Stimulated activated CD8-positive, alpha-beta memory T cell treated with anti-CD3 and anti-CD28 coated beads, Interleukin-12 subunit alpha, Interleukin-12 subunit beta, amount 100 ng/mL, for 1 hour (primary cell): ENCODE measurements around the gene MUCL1.
A peak's percentile ranks its signal among the peaks of the same experiment; 100 is the strongest.
"Not testable (repeated sequence)": the region's sequence is repeated elsewhere in the genome, so short reads cannot be mapped to it uniquely, and the experiment has no call there.

Experiments used
- DNase-seq: peaks from one replicate; pipeline ENCODE4 v3.0.0-alpha.2; 2020; ENCODE audit warnings: low read depth

The MUCL1 gene

DNA sequence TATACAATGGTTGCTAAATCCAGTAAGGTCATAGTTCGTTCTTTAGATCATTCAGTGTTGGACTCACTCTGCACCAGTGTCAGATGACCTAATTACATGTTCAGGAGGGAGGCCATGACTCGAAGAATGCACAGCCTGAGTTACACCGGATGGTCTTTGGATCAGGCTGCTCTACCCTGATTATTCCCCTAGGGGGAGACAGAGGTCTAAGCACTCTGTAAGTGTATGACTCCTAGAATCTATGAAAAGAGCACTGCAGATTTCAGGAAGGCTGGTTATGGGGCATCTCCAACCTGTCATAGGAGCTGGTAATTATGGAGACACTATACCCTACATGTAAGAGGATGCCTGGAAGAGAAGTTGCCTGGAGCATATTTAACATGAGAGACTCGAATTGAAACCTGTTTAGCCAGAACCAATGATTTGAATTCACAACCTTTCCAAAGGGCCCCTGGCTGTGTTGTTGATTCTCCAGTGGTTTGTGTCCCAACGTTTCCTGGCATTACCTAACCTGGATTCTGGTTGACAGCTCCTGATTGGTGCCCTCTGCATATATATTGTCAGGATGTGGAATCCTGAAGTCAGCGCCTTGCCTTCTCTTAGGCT is at the start of gene MUCL1:
MUCL1 (plus strand) TSS at position 584 of the 606 bp plus-strand sequence. CDS start 67 bp downstream, outside the sequence.
- DNase-seq: peak; percentile 61

DNA sequence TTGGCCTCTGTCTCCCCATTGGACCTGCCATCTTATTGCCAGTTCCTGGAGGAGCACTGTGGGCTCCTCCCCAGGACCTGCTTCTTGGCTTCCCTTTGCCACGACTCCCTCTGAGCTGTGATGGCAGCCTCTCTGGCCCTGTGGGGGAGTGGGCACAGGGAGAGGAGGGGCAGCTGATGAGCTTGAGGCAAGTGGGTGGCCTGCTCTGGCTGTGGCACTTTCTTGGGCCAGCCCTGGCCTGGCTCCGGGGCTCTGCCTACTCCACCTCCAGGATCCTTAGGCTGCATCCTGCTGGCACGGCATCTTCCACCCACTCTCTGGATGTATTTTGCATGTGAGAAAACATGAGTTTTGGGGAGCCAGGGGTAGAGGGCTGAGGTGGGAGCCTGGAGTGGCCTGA is 32.6 kb upstream of the MUCL1 start:
- no peak for DNase-seq

- no peak for DNase-seq
Observed at GRCh38 chr12:54824402-54824801, 29.9 kb upstream of the MUCL1 start.

DNA sequence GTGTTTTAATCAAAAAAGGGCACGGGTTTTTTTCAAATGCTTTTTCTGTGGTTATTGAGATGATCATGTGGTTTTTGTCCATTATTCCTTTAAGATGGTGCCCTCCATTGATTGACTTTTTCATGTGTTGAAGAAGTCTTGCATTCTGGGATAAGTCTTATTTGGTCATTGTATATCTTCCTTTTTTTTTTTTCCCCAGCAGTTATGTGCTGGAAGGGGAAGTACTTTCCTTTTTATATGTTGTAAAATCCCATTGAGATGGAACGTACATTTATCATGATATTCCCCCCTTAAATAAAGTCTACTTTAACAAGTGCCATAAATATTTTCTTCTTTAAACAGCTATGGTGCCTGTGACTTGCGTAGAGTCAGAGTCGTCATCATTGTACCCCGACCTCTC is 24.8 kb upstream of the MUCL1 start:
- no peak for DNase-seq

GRCh38 chr12:54830199-54830598 is 24.1 kb upstream of the MUCL1 start:
- DNase-seq: no peak

- DNase-seq: no peak
Observed at GRCh38 chr12:54831631-54832030, 22.7 kb upstream of the MUCL1 start.

- DNase-seq: no peak
Observed at GRCh38 chr12:54840244-54840865, 14.0 kb upstream of the MUCL1 start.

DNA sequence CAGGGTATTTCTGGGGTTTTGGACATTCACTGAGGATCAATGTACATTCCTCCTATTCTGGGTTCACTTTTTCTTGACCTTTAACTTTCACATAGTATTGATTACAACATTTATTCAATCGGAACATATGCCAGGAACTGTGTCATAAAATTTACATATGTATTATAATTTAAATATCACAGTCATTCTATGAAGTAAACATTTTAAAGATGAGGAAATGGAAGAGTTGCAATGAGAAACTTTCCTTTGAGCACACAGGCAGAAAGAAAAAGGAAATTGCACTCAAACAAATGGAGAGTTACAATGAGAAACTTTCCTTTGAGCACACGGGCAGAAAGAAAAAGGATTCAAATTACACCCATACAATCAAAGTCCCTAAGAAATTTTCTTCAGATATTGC is 3.1 kb downstream of the MUCL1 start:
- no peak for DNase-seq

DNA sequence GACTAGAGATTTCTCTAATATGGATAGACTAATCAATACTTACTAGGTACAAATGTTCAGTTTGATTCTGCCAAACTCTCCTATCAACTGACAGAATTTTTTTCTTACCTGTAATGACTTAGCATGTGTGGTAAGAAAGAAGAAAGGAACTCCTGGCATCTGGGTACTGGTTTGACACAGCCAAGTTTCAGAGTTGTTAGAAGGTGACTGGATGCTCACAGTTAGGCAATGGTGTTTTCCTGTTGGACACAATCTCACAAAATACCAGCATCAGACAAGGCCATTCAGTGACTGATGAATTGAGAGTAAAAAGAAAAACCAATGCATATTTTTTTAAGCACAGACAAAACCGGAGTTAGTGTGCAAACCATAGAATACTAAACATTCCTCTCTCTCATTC is 4.2 kb downstream of the MUCL1 start:
- no peak for DNase-seq

DNA sequence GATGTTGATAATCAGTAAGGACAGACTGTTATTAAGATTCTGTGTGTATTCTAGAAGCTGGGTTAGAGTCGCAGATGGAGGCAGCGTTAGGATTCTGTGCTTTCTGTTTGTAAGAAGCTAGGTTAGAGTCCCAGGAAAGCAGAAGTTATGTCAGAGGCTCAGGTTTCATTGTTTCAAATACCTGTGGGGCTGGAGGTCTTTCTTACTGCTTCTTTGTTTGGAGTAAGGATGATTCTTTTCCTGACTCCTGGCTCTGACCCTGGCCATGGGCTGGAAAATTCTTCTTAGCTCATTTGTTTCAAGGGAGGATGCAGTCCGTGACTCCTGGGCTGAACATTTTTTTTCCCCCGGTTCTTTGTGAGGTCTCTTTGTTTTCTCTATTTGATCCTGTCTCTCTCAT is 5.2 kb downstream of the MUCL1 start:
- DNase-seq: no peak

DNA sequence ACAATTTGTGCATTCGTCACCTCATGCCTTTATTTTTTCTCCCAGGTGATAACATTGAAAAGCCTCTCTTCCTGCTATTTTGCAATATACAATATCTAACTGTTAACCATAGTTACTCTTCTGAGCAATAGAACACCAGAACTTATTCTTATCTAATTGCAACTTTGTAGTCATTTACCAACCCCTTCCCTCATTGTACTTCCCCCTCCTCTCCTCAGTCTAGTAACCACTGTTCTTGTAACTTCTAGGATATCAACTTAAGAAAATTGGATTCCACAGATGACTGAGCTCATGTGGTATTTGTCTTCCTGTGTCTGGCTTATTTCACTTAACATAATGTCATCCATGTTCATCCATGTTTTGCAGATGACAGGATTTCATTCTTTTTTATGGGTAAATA is 7.6 kb downstream of the MUCL1 start:
- no peak for DNase-seq

DNA sequence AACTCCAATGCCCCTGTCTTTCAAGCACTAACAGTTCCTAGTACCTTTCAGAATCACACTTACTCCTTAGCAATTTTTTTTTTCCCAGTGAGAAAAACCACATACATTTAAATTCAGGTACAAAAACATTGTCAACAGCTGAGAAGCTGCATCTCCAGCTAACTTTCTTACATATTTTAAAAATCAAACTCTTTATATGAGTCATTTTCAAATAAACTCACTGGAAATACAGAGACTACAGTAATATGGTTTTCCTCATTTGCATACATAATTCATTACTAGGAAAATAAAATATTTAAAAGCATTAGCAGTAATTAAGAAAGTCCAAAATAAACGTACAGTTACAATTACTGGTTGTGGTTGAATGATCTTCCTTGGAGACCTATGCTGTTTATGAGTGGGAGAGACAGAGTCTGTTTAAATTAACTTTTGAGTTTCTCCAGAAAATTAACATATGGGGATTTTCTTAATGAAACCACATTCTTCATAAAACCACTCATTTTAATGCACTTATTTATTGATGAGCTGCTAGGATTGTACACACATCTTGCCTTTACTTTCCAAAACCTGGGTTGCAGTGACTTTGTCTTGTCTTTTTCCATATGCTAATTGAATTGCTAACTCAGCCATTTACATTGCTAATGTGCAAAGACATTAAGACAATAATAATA is 9.8 kb downstream of the MUCL1 start:
- no peak for DNase-seq

- DNase-seq: no peak
Observed at GRCh38 chr12:54865683-54866324, 11.5 kb downstream of the MUCL1 start.

DNA sequence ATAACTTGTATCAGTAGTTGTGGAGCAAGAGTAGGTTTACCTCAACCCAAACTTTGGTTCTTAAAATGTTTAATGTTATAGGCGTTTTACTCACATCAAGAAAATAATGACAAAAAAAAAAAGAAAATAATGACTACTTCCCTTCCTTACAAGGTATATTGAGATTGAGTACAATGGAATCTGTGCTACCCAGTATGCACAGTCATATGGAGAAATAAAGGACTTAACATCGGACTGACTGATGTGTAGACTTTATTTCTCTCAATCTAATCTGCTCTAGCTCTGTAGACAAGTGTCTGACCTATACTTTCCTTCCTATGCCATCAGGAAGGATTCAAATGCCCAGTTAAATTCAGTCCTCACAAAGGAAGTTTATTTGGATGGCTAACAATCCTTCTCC is 14.4 kb downstream of the MUCL1 start:
- DNase-seq: no peak

DNA sequence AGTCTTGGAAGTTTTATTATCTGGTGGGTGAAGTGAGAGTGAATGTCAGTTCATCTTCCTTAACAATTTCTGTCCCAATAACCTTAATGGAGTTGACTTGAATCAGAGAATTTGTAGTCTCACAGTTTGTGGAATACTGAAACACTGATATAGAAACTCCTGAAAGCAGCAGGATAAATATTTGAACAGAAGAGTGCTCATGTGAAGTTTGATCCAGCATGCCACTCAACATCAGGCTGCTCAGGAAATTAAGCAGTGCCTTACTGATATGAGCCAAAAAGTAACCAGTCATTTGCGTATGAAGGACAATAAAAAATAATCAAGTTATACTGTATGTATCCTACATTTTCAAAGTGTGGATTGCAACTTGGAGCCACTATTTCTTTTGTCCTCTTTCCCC is 15.7 kb downstream of the MUCL1 start:
- DNase-seq: no peak

DNA sequence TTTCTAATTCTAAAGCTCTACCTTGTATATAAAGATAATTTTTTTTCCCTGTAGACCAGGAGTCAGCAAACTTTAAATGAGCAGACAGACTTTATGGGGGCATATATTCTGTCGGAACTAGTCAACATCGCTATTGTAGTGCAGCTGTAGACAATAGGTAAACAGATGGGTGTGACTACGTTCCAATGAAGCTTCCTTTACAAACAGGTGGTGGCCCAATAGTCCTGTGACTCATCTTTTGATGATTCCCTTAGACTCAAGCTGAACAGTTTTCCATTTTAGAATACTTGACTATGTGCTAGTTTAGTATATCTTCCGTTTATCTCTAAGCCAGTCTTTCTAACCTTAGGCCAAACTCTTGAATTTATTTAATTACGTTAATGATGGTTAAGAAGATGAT is 16.3 kb downstream of the MUCL1 start:
- no peak for DNase-seq

DNA sequence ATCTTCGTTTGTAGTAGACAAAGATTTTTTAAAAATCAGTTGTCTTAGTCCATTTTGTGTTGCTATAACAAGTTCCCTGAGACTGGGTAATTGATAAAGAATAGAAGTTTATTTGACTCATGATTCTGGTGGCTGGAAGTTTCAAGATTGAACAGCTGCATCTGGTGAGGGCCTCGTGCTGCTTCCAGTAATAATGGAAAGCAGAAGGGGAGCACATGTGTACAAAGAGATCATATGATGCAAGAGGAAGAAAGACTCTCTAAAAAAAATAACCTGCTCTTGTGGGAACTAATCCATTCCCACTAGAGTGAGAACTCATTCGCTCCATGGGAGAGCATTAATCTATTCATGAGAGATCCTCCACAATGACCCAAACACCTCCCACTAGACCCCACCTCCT is 24.8 kb downstream of the MUCL1 start:
- no peak for DNase-seq

DNA sequence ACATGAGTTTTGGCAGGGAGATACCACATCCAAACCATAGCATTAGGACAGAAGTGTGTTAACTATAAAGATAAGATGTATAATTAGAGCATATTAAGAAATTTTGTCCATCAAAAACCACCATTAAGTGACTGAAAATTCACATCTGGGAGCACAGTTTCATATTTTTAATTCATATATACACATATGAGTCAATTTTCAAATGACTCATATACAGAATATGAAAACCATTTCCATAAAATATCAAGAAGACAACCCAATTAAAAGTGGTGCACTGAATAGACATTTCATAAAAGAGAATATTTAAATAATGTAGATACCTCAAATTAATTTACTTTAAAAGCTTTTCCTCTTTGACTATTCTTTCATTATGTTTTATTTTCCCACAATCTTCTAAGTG is 25.3 kb downstream of the MUCL1 start:
- DNase-seq: no peak

DNA sequence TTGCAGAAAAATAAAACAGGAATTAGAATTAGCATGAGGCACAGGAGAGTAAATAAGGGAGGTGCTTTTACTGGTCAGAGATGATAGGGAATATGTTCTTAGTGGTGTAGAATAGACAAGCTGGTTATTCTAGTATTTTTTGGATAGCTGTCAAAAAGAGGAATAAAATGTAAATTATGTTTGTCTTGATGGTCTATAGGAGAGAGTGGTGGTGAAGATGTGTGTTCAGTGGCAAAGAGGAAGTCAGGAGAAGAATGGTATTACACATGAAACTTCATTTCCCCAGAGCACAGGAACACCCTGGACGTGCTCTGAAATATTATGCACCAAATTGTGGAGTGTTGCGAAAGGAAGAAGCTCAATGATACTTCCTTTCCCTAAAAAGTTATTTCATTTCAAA is 27.8 kb downstream of the MUCL1 start:
- DNase-seq: no peak

GRCh38 chr12:54882597-54882996 is 28.3 kb downstream of the MUCL1 start:
- not testable (repeated sequence) for DNase-seq

DNA sequence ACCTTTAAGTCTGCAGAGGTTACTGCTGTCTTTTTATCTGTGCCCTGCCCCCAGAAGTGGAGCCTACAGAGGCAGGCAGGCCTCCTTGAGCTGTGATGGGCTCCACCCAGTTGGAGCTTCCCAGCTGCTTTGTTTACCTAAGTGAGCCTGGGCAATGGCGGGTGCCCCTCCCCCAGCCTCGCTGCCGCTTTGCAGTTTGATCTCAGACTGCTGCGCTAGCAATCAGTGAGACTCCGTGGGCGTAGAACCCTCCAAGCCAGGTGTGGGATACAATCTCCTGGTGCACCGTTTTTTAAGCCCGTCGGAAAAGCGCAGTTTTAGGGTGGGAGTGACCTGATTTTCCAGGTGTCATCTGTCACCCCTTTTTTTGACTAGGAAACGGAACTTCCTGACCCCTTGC is 34.1 kb downstream of the MUCL1 start:
- DNase-seq: not testable (repeated sequence)

DNA sequence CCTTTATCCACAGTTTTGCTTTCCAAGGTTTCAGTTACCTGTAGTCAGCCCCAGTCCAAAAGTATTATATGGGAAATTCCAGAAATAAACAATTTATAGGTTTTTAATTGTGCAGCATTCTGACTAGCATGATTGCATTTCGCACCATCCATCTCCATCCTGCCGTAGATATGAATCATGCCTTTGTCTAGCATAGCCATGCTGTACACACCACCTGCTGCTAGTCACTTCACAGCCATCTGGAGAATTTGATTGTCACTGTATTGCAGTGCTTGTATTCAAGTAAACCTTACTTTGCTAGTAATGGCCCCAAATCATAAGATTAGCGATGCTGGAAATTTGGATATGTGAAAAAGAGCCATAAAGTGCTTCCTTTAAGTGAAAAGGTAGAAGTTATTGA is 36.0 kb downstream of the MUCL1 start:
- no peak for DNase-seq
